ENCODE measurements around the gene TNNT3. TPM values are rescaled to one million over a fixed set of nuclear protein-coding genes. Genes with fewer than 3 reads are reported as not detected.
A peak's percentile ranks its signal among the peaks of the same experiment; 100 is the strongest.
"Not testable (repeated sequence)": the region's sequence is repeated elsewhere in the genome, so short reads cannot be mapped to it uniquely, and the experiment has no call there.

The TNNT3 gene
- total RNA-seq, 1 experiment from 2014 or later: not detected

- no peak for DNase-seq (ENCODE audit: low read depth)
Measured at GRCh38 chr11:1881442-1882264, 37.9 kb upstream of the TNNT3 start.

- DNase-seq (ENCODE audit: low read depth): peak; percentile 38
Measured at GRCh38 chr11:1882265-1883238, 37.0 kb upstream of the TNNT3 start.

GRCh38 chr11:1883346-1884302 lies 35.9 kb upstream of the TNNT3 start:
- no peak for DNase-seq (ENCODE audit: low read depth)

GRCh38 chr11:1884303-1884700 lies 35.2 kb upstream of the TNNT3 start:
- DNase-seq (ENCODE audit: low read depth): no peak

- DNase-seq (ENCODE audit: low read depth): not testable (repeated sequence)
Measured at GRCh38 chr11:1886551-1886950, 33.0 kb upstream of the TNNT3 start.

- DNase-seq (ENCODE audit: low read depth): no peak
Measured at GRCh38 chr11:1887451-1888346, 31.8 kb upstream of the TNNT3 start.

GRCh38 chr11:1888347-1888753 lies 31.2 kb upstream of the TNNT3 start:
- DNase-seq (ENCODE audit: low read depth): no peak

- DNase-seq (ENCODE audit: low read depth): no peak
Measured at GRCh38 chr11:1888811-1889210, 30.7 kb upstream of the TNNT3 start.

GRCh38 chr11:1889224-1889930 lies 30.1 kb upstream of the TNNT3 start:
- peak; percentile 32 for DNase-seq (ENCODE audit: low read depth)

- DNase-seq (ENCODE audit: low read depth): no peak
Measured at GRCh38 chr11:1889941-1890855, 29.3 kb upstream of the TNNT3 start.

GRCh38 chr11:1890856-1891830 lies 28.4 kb upstream of the TNNT3 start:
- DNase-seq (ENCODE audit: low read depth): peak; percentile 20

GRCh38 chr11:1891831-1892115 lies 27.7 kb upstream of the TNNT3 start, which contains the start of gene PRR33:
Gene PRR33, minus strand, starts transcription at chr11:1891895. Its CDS starts 1,311 bp downstream, at chr11:1890584.
- DNase-seq (ENCODE audit: low read depth): no peak

GRCh38 chr11:1892116-1892515 lies 27.4 kb upstream of the TNNT3 start:
- no peak for DNase-seq (ENCODE audit: low read depth)

- DNase-seq (ENCODE audit: low read depth): no peak
Measured at GRCh38 chr11:1892558-1892957, 26.9 kb upstream of the TNNT3 start.

- DNase-seq (ENCODE audit: low read depth): no peak
Measured at GRCh38 chr11:1893581-1894359, 25.7 kb upstream of the TNNT3 start.

GRCh38 chr11:1894759-1895158 lies 24.7 kb upstream of the TNNT3 start:
- DNase-seq (ENCODE audit: low read depth): no peak

GRCh38 chr11:1896468-1896867 lies 23.0 kb upstream of the TNNT3 start:
- DNase-seq (ENCODE audit: low read depth): no peak

All from RPMI7951 (cell line).